H1 (cell line): ENCODE measurements around the gene DENND1A. TPM values are rescaled to one million over a fixed set of nuclear protein-coding genes. Genes with fewer than 3 reads are reported as not detected.

ENCODE experiments used
- CTCF ChIA-PET: fragments of 300-600 bp; sonication (Branson Sonifier 250); formaldehyde crosslinking; loops from one replicate; lab custom pipeline; 2021; ENCODE audit not compliant: partially characterized antibody; lab: Charles Lee
- POLR2A ChIA-PET: fragments of 300-600 bp; sonication (Branson Sonifier 250); formaldehyde crosslinking; loops from one replicate; lab custom pipeline; 2021; ENCODE audit warnings: inconsistent platforms; ENCODE audit not compliant: partially characterized antibody; lab: Charles Lee
- DNase-seq, 2 experiments: peaks; one replicate each; pipeline versions ENCODE4 v3.0.0 to v3.0.0-alpha.2; 2010 to 2022; ENCODE audit warnings: low spot score in 2 of 2, low read depth in 1 of 2, mixed read lengths in 1 of 2
- FAIRE-seq: peaks from 2 replicates; lab custom pipeline; 2011; peaks lifted over from hg19 to GRCh38; lab: Jason Lieb, UNC
- H2AFZ ChIP-seq: 2 replicates; pipeline ENCODE4 v1.8.1; 2012; ENCODE audit warnings: low read length, inconsistent platforms
- H2AK5ac ChIP-seq: 2 replicates; pipeline ENCODE4 v1.6.1; 2013; ENCODE audit warnings: low read depth, low read length
- H2BK120ac ChIP-seq: replicated peaks from 2 replicates; pipeline ENCODE3; 2013; ENCODE audit warnings: low read depth, low read length, inconsistent platforms
- H2BK12ac ChIP-seq: 2 replicates; pipeline ENCODE4 v1.6.1; 2013; ENCODE audit warnings: low read depth, low read length
- H2BK15ac ChIP-seq: 2 replicates; pipeline ENCODE4 v1.6.1; 2013; ENCODE audit warnings: low read length
- H2BK20ac ChIP-seq: 2 replicates; pipeline ENCODE4 v1.6.1; 2013; ENCODE audit warnings: low read length
- H2BK5ac ChIP-seq: 2 replicates; pipeline ENCODE4 v1.6.1; 2013; ENCODE audit warnings: low read depth, low read length
- H3K14ac ChIP-seq: 2 replicates; pipeline ENCODE4 v1.6.1; 2013; ENCODE audit warnings: inconsistent platforms; ENCODE audit not compliant: insufficient read length
- H3K18ac ChIP-seq: 2 replicates; pipeline ENCODE4 v1.6.1; 2013; ENCODE audit warnings: low read length; ENCODE audit errors: extremely low read depth
- H3K23ac ChIP-seq: 2 replicates; pipeline ENCODE4 v1.6.1; 2013; ENCODE audit warnings: inconsistent platforms; ENCODE audit not compliant: insufficient read length
- H3K23me2 ChIP-seq: 2 replicates; pipeline ENCODE4 v1.6.1; 2013; ENCODE audit warnings: low read depth, low read length
- H3K27ac ChIP-seq: 2 replicates; pipeline ENCODE4 v1.6.1; 2011; ENCODE audit warnings: low read depth, low read length, inconsistent platforms
- H3K27me3 ChIP-seq, 4 experiments: replicated peaks in 1 of 4; 1 replicate in 1 of 4; 2 replicates in 3 of 4; pipeline versions ENCODE4 v1.6.1 to v1.8.1; 2011 to 2013; ENCODE audit warnings: low read length in 3 of 4, mild to moderate bottlenecking in 3 of 4, inconsistent platforms in 2 of 4, mixed read lengths in 2 of 4, moderate library complexity in 1 of 4; ENCODE audit not compliant: control insufficient read depth in 3 of 4, insufficient read depth in 3 of 4; ENCODE audit errors: extremely low read depth in 1 of 4
- H3K36me3 ChIP-seq, 4 experiments: 2 replicates each; pipeline versions ENCODE4 v1.6.1 to v1.8.1; 2011 to 2013; ENCODE audit warnings: mild to moderate bottlenecking in 4 of 4, low read length in 3 of 4, moderate library complexity in 2 of 4, control low read depth in 1 of 4, inconsistent platforms in 1 of 4; ENCODE audit not compliant: insufficient read depth in 4 of 4, control insufficient read depth in 2 of 4
- H3K4ac ChIP-seq: replicated peaks from 2 replicates; pipeline ENCODE3; 2013; ENCODE audit warnings: low read length, low read depth, mixed read lengths, inconsistent platforms; ENCODE audit not compliant: insufficient read length
- H3K4me1 ChIP-seq, 4 experiments: replicated peaks in 1 of 4; 1 replicate in 1 of 4; 2 replicates in 3 of 4; pipeline versions ENCODE4 v1.6.1 to v1.8.1; 2011 to 2013; ENCODE audit warnings: low read length in 3 of 4, inconsistent platforms in 2 of 4, mixed read lengths in 1 of 4; ENCODE audit not compliant: insufficient read depth in 4 of 4, control insufficient read depth in 3 of 4
- H3K4me2 ChIP-seq, 2 experiments: 2 replicates each; pipeline versions ENCODE4 v1.6.1 to v1.8.1; 2011 to 2013; ENCODE audit warnings: low read depth in 2 of 2, low read length in 2 of 2, control low read depth in 1 of 2, inconsistent platforms in 1 of 2, mild to moderate bottlenecking in 1 of 2; ENCODE audit not compliant: insufficient read depth in 1 of 2
- H3K4me3 ChIP-seq, 4 experiments: fragments of 200-600, 300-600 bp in 1 of 4; sonication (generic), shearing (Covaris generic), sonication (Bioruptor Twin) in 1 of 4; 2 replicates each; pipeline versions ENCODE4 v1.5.1 to v1.8.1; 2011 to 2016; ENCODE audit warnings: low read length in 4 of 4, low read depth in 3 of 4, control low read depth in 2 of 4, inconsistent platforms in 2 of 4, mild to moderate bottlenecking in 2 of 4, mixed read lengths in 1 of 4, moderate library complexity in 1 of 4; ENCODE audit not compliant: insufficient read depth in 2 of 4; ENCODE audit errors: extremely low read depth in 1 of 4
- H3K56ac ChIP-seq: replicated peaks from 2 replicates; pipeline ENCODE3; 2013; ENCODE audit warnings: low read depth, mild to moderate bottlenecking, mixed read lengths, low read length, inconsistent platforms; ENCODE audit not compliant: insufficient read length
- H3K79me1 ChIP-seq: 2 replicates; pipeline ENCODE4 v1.6.1; 2013; ENCODE audit warnings: low read depth, low read length, control low read depth
- H3K79me2 ChIP-seq, 2 experiments: 2 replicates each; pipeline versions ENCODE4 v1.6.1 to v1.8.1; 2012 to 2013; ENCODE audit warnings: low read length in 2 of 2, mild to moderate bottlenecking in 2 of 2, inconsistent platforms in 1 of 2; ENCODE audit not compliant: insufficient read depth in 2 of 2, control insufficient read depth in 1 of 2
- H3K9ac ChIP-seq, 4 experiments: replicated peaks in 1 of 4; 1 replicate in 1 of 4; 2 replicates in 3 of 4; pipeline versions ENCODE4 v1.6.1 to v1.8.1; 2011 to 2013; ENCODE audit warnings: low read depth in 3 of 4, low read length in 3 of 4, control low read depth in 2 of 4, mild to moderate bottlenecking in 2 of 4, moderate library complexity in 2 of 4, inconsistent platforms in 1 of 4; ENCODE audit errors: extremely low read depth in 1 of 4
- H3K9me3 ChIP-seq, 2 experiments: 2 replicates each; pipeline versions ENCODE4 v1.6.1 to v1.8.1; 2012 to 2013; ENCODE audit warnings: mild to moderate bottlenecking in 2 of 2, moderate library complexity in 2 of 2, control low read depth in 1 of 2, inconsistent platforms in 1 of 2, low read depth in 1 of 2, low read length in 1 of 2, mixed read lengths in 1 of 2; ENCODE audit not compliant: insufficient read depth in 2 of 2
- H4K20me1 ChIP-seq, 2 experiments: replicated peaks in 1 of 2; 2 replicates each; pipeline versions ENCODE3 to v1.8.1; 2011 to 2013; ENCODE audit warnings: inconsistent platforms in 2 of 2, low read length in 2 of 2, mild to moderate bottlenecking in 1 of 2; ENCODE audit not compliant: insufficient read depth in 2 of 2, control insufficient read depth in 1 of 2
- H4K5ac ChIP-seq: 2 replicates; pipeline ENCODE4 v1.6.1; 2013; ENCODE audit warnings: low read length, low read depth, mixed read lengths, inconsistent platforms; ENCODE audit not compliant: insufficient read length
- H4K8ac ChIP-seq: 2 replicates; pipeline ENCODE4 v1.8.0; 2013; ENCODE audit warnings: mild to moderate bottlenecking, moderate library complexity, low read length, inconsistent platforms; ENCODE audit not compliant: insufficient read depth; ENCODE audit errors: extremely low read depth
- H4K91ac ChIP-seq: replicated peaks from 2 replicates; pipeline ENCODE3; 2013; ENCODE audit warnings: low read length, mixed read lengths, inconsistent platforms; ENCODE audit not compliant: insufficient read length
- BCL11A ChIP-seq, 2 experiments: IDR thresholded peaks; one replicate each; pipeline ENCODE4 v1.6.1; 2011; ENCODE audit warnings: low read depth in 2 of 2, low read length in 2 of 2, mild to moderate bottlenecking in 2 of 2
- CREB1 ChIP-seq: IDR thresholded peaks from 2 replicates; pipeline ENCODE4 v1.6.1; 2012; ENCODE audit warnings: inconsistent platforms
- FOSL1 ChIP-seq: IDR thresholded peaks from 2 replicates; pipeline ENCODE4 v1.6.1; 2011; ENCODE audit warnings: mild to moderate bottlenecking, low read depth, low read length, moderate library complexity; ENCODE audit not compliant: insufficient read depth
- GTF2F1 ChIP-seq: IDR thresholded peaks from 2 replicates; pipeline ENCODE4 v1.6.1; 2012; ENCODE audit warnings: low read depth, low read length, improper control_type of control experiment, borderline replicate concordance
- KDM4A ChIP-seq: IDR thresholded peaks from one replicate; pipeline ENCODE4 v1.7.1; 2012; ENCODE audit warnings: low read depth, mild to moderate bottlenecking, moderate library complexity, low read length, inconsistent platforms; ENCODE audit not compliant: severe bottlenecking
- NRF1 ChIP-seq: IDR thresholded peaks from 2 replicates; pipeline ENCODE4 v1.6.1; 2011; ENCODE audit warnings: mild to moderate bottlenecking, low read depth, low read length, improper control_type of control experiment
- POLR2A ChIP-seq, 2 experiments: IDR thresholded peaks; 1 replicate in 1 of 2; 2 replicates in 1 of 2; pipeline ENCODE4 v1.6.1; 2011; ENCODE audit warnings: low read depth in 2 of 2, low read length in 2 of 2, mild to moderate bottlenecking in 2 of 2; ENCODE audit errors: control extremely low read depth in 1 of 2
- POU5F1 ChIP-seq: IDR thresholded peaks from 2 replicates; pipeline ENCODE4 v1.6.1; 2011; ENCODE audit warnings: low read depth, mild to moderate bottlenecking, low read length, moderate library complexity
- SAP30 ChIP-seq: fragments of 300-600 bp; sonication (generic); IDR thresholded peaks from 2 replicates; pipeline ENCODE4 v1.7.1; 2012; ENCODE audit warnings: low read length, moderate library complexity, mild to moderate bottlenecking, inconsistent platforms; ENCODE audit not compliant: insufficient read depth, insufficient replicate concordance
- SIRT6 ChIP-seq: IDR thresholded peaks from one replicate; pipeline ENCODE4 v1.7.1; 2012; ENCODE audit warnings: low read length, inconsistent platforms
- SRF ChIP-seq: IDR thresholded peaks from 2 replicates; pipeline ENCODE4 v1.6.1; 2011; ENCODE audit warnings: mild to moderate bottlenecking, low read depth, low read length, moderate library complexity
- TAF1 ChIP-seq: IDR thresholded peaks from 2 replicates; pipeline ENCODE4 v1.6.1; 2011; ENCODE audit warnings: mild to moderate bottlenecking, low read depth, low read length
- WGBS, 2 experiments: shearing (Covaris generic) in 1 of 2; methylation state at CpG; one replicate each; pipeline versions ENCODE4 v1.1.6 to v1.1.7; 2013 to 2015; ENCODE audit warnings: low lambda C conversion rate in 2 of 2, mixed read lengths in 2 of 2, inconsistent platforms in 1 of 2, low coverage in 1 of 2, missing lambda C conversion rate in 1 of 2; ENCODE audit not compliant: insufficient replicate concordance in 2 of 2, insufficient coverage in 1 of 2, insufficient read length in 1 of 2; ENCODE audit errors: extremely low coverage in 1 of 2, missing lambda C conversion rate in 1 of 2; 5-methylcytosine and 5-hydroxymethylcytosine counted together
- polyA plus RNA-seq, 7 experiments: library from polyadenylated mRNA; depleted of rRNA in 3 of 7; stranded (reverse) in 5 of 7; unstranded in 2 of 7; fragments of >200 nt in 5 of 7; fragments of 200-250 nt in 2 of 7; gene quantifications; 1 replicate in 5 of 7; 2 replicates in 1 of 7; 4 replicates in 1 of 7; pipeline versions ENCODE4 v1.2.1 to v1.2.3, GENCODE V29; 2011 to 2013; ENCODE audit warnings: missing spikeins in 2 of 7, mixed read lengths in 2 of 7
- total RNA-seq: library from RNA; stranded (reverse); fragmentation: NEBNext Ultra II Directional; extraction: Animal tissue kit (Norgen Biotek cat#: 25700); gene quantifications from 2 replicates; pipeline ENCODE4 v1.2.1, GENCODE V29; 2021
- TF ChIP-seq, protein P1 (sequence below): IDR thresholded peaks from 2 replicates; pipeline ENCODE4 v1.6.1; 2012; ENCODE audit warnings: inconsistent platforms

DENND1A gene
- total and polyA plus RNA-seq, 2 of the 8 experiments (the other 6 are each of a cell fraction or from before 2014, with no cell fraction given): 24.1 to 26.4 TPM

DNA sequence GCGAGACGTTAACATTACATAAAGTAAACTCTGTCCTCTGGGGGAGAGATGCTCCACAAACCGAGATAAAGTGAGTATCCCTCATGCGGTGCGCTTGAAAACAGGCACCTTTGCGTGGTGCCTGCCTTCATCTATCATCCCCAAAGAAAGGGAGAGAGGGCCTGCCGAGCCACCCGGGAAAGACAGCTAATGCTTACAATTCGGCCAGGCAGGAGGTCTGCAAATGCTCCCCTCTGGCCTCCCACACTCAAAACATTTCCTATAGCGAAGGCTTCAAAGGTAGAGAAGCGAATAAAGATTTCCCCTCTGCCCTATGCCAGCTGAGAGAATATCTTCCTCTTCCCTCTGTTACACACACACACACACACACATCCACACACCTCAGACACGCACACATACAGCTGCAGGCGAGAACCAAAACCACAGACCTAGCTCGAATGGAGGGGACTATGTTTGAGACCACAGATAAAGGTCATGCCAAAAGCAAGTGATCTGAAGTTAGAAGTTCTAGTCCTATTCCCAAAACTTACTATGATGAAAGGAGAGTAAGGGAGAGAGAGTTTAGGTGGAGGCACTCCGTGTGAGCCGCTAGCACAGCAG, 441.1 kb downstream of the DENND1A start:
- H3K14ac ChIP-seq: no peak overlapping the region
- H2BK12ac ChIP-seq: no peak overlapping the region
- no peaks in the 10 kb centered on the region for H3K36me3 ChIP-seq
- no peak for FAIRE-seq
- no peak overlapping the region for H3K23ac ChIP-seq
- DNase-seq: no peak
- H3K23me2 ChIP-seq: no peaks in the 10 kb centered on the region; the same call in 1 of the 2 replicates
- no peak overlapping the region for H3K4ac ChIP-seq
- no peaks in the 10 kb centered on the region for H4K20me1 ChIP-seq
- peak overlapping the region; percentile 9 to 40; a peak in 2 of 4 replicates for H3K4me2 ChIP-seq
- no peak overlapping the region for H4K91ac ChIP-seq
- H2BK20ac ChIP-seq: no peak overlapping the region; the same call in 1 of the 2 replicates
- no peak overlapping the region for H3K27ac ChIP-seq
- no peak overlapping the region for H3K9ac ChIP-seq
- no peak overlapping the region for H4K8ac ChIP-seq
- H3K56ac ChIP-seq: no peak overlapping the region
- no peak overlapping the region for H2BK120ac ChIP-seq
- no peaks in the 10 kb centered on the region for H3K9me3 ChIP-seq
- CTCF ChIA-PET: interaction anchor here (1.2 to 2.2 kb wide), 3 partner anchors 26 to 89 kb away, joined by 3 to 7 read pairs (median 4); no protein-coding TSS in a partner anchor
- WGBS, 2 experiments: 47% methylated on average over 16 of the region's 16 CpGs; no CpG with 5 or more reads in 1 of the 2 experiments
- H2AFZ ChIP-seq: no peak overlapping the region
- peak overlapping the region; percentile 40; the same call in 1 of the 2 replicates for H2BK15ac ChIP-seq
- H3K79me1 ChIP-seq: peaks cover 3% of the 10 kb centered on the region; the same call in 1 of the 2 replicates
- H3K4me3 ChIP-seq: no peak overlapping the region
- H4K5ac ChIP-seq: no peak overlapping the region
- H3K79me2 ChIP-seq: no peaks in the 10 kb centered on the region
- H2BK5ac ChIP-seq: 0 out of 2 replicates have a peak overlapping the region, but pooled peaks have one; percentile 32
- peaks cover 5 to 15% (median 9%) of the 10 kb centered on the region in 4 experiments for H3K4me1 ChIP-seq
- POLR2A ChIA-PET: interaction anchor here (1.1 to 1.3 kb wide), 2 partner anchors 16 to 50 kb away, joined by 3 to 4 read pairs; no protein-coding TSS in a partner anchor
- peak overlapping the region; percentile 85; the same call in 1 of the 2 replicates for H2AK5ac ChIP-seq
- H3K27me3 ChIP-seq: no peaks in the 10 kb centered on the region; a peak in 1 of 7 replicates
- H3K18ac ChIP-seq: no peak overlapping the region
- TF ChIP-seq, protein P1, sequence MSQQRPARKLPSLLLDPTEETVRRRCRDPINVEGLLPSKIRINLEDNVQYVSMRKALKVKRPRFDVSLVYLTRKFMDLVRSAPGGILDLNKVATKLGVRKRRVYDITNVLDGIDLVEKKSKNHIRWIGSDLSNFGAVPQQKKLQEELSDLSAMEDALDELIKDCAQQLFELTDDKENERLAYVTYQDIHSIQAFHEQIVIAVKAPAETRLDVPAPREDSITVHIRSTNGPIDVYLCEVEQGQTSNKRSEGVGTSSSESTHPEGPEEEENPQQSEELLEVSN: no peak
- TF ChIP-seq CREB1: no peak
- TF ChIP-seq POU5F1: no peak
- no peak for TF ChIP-seq NRF1
- TF ChIP-seq BCL11A (IDR thresholded peaks at IDR 0.05; ENCODE audit: low read depth in 2 of 2, low read length in 2 of 2): no peak
- TF ChIP-seq SRF: no peak
- no peak for TF ChIP-seq SAP30
- TF ChIP-seq KDM4A: no peak
- TF ChIP-seq SIRT6: no peak
- TF ChIP-seq FOSL1: no peak
- no peak for TF ChIP-seq POLR2A (IDR thresholded peaks at IDR 0.05; ENCODE audit: control extremely low read depth in 1 of 2, low read depth in 2 of 2, low read length in 2 of 2)
- TF ChIP-seq TAF1: no peak
- TF ChIP-seq GTF2F1: no peak
